Vagina (tissue), 2 donors: ENCODE data around the gene NPHS2.

Experiments
- POLR2AphosphoS5 ChIP-seq, 2 donors: sonication (generic); formaldehyde crosslinking; IDR thresholded peaks; one replicate each; pipeline ENCODE4 v1.9.0; 2017; ENCODE audit warnings: antibody characterized with exemption in 2 of 2, mild to moderate bottlenecking in 2 of 2, low read depth in 1 of 2; ENCODE audit not compliant: insufficient read depth in 1 of 2
- TF ChIP-seq, protein P1 (sequence below), 3 experiments: fragments of 450-650 bp in 2 of 3; fragments of 200-600 bp in 1 of 3; sonication (generic) in 1 of 3; IDR thresholded peaks; one replicate each; pipeline ENCODE4 v1.5.1; 2017 to 2019; ENCODE audit warnings: antibody characterized with exemption in 3 of 3, mild to moderate bottlenecking in 2 of 3, moderate library complexity in 2 of 3

- TF ChIP-seq, protein P1, sequence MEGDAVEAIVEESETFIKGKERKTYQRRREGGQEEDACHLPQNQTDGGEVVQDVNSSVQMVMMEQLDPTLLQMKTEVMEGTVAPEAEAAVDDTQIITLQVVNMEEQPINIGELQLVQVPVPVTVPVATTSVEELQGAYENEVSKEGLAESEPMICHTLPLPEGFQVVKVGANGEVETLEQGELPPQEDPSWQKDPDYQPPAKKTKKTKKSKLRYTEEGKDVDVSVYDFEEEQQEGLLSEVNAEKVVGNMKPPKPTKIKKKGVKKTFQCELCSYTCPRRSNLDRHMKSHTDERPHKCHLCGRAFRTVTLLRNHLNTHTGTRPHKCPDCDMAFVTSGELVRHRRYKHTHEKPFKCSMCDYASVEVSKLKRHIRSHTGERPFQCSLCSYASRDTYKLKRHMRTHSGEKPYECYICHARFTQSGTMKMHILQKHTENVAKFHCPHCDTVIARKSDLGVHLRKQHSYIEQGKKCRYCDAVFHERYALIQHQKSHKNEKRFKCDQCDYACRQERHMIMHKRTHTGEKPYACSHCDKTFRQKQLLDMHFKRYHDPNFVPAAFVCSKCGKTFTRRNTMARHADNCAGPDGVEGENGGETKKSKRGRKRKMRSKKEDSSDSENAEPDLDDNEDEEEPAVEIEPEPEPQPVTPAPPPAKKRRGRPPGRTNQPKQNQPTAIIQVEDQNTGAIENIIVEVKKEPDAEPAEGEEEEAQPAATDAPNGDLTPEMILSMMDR (IDR thresholded peaks at IDR 0.05), result no peak
- TF ChIP-seq POLR2AphosphoS5 (IDR thresholded peaks at IDR 0.05; ENCODE audit: insufficient read depth in 1 of 2, low read depth in 1 of 2), result no peak
Observed at GRCh38 chr1:179591592-179592580, 16.1 kb upstream of the NPHS2 start, which contains the start of gene TDRD5.
